Measurements from ENCODE around the gene MOB4. TPM values are rescaled to one million over a fixed set of nuclear protein-coding genes. Genes with fewer than 3 reads are reported as not detected.

The MOB4 gene
- total RNA-seq, 1 donor: 44.5 TPM

- H3K4me3 ChIP-seq (ENCODE audit: low read depth, low read length): no peak overlapping the region
- TF ChIP-seq CTCF (IDR thresholded peaks at IDR 0.05; ENCODE audit: insufficient read depth, low read depth, low read length): no peak
- no peak for DNase-seq (ENCODE audit: low read depth)
Measured at GRCh38 chr2:197601726-197602125, 85.9 kb downstream of the MOB4 start.

Small RNA genes within 50 kb of the gene (small RNA-seq; reads per million reads assigned to genes)
- gene AC020550.1: not detected

Other genes with a start within 250 kb of the MOB4 start
- gene ANKRD44, start 205.3 kb upstream of the MOB4 start, total RNA-seq: 3.9 and 7.7 TPM in 2 replicates
- 185 and 247 TPM in 2 replicates for gene SF3B1, start 81.0 kb upstream of the MOB4 start, total RNA-seq
- 49.0 and 69.5 TPM in 2 replicates for gene COQ10B, start 62.5 kb upstream of the MOB4 start, total RNA-seq
- gene HSPD1, start 16.2 kb upstream of the MOB4 start, total RNA-seq: 118 and 185 TPM in 2 replicates
- gene HSPE1, start 15.7 kb upstream of the MOB4 start, total RNA-seq: 34.1 and 58.3 TPM in 2 replicates
- 4.7 and 6.4 TPM in 2 replicates for gene RFTN2, start 159.5 kb downstream of the MOB4 start, total RNA-seq
- gene MARS2, start 189.3 kb downstream of the MOB4 start, total RNA-seq: 3.9 and 5.2 TPM in 2 replicates